Left hindlimb (tissue), 1 donor: ENCODE measurements around the gene CARHSP1.
"Not testable (repeated sequence)": the region's sequence is repeated elsewhere in the genome, so short reads cannot be mapped to it uniquely, and the experiment has no call there.

Experiments used
- DNase-seq: peaks from one replicate; pipeline ENCODE4 v3.0.0-alpha.2; 2018

Gene CARHSP1

GRCh38 chr16:8853150-8853549 is 15.7 kb downstream of the CARHSP1 start:
- peak; percentile 29 for DNase-seq

DNA sequence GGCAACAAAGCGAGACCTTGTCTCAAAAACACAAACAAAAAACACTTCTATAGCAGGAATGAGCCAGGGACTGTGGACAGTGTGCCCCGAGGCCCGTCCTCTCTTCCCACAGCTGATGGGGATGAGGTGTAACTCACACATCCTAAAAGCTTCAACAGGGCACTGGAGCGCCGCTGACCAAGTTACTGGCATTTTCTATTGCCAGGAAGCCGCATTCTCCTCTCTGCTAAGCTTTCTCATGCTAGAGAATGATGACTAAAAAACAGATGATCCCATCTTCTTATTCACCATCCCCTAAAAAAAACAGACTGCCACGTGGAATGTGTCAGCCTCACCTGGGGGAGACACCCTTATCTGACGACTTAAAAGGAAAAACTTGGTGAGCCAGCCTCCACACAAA is 16.3 kb downstream of the CARHSP1 start:
- DNase-seq = no peak

GRCh38 chr16:8851761-8852403 is 16.9 kb downstream of the CARHSP1 start:
- DNase-seq = no peak

DNA sequence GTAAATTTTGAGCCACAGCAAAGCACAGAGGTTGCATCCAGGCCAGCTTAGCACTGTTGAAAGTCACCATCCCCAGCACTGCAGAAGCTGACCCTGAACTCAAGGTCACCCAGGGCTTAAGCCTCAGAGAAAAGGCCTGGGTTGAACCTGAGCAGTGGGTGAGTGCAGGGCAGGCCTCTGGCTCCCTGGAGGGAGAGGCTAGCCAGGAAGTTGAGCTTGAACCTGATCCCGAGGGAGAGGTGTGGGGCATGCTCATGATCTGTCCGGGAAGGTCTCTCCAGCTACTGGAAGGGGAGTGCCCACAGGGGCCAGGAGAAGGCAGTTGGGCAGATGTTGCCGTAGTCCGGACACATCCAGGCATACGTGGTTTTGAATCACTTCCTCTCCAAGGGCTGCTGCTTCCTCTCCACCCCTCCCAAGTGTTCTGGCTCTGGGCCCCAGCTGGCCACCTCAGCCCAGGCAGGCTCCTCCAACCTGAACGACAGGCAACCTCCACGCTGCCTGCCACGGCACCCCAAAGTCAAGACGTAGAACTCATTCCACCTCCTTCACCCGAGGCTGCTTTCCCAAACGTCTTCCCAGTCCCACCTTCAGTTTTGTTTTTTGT is 18.4 kb downstream of the CARHSP1 start:
- DNase-seq = peak; percentile 42

DNA sequence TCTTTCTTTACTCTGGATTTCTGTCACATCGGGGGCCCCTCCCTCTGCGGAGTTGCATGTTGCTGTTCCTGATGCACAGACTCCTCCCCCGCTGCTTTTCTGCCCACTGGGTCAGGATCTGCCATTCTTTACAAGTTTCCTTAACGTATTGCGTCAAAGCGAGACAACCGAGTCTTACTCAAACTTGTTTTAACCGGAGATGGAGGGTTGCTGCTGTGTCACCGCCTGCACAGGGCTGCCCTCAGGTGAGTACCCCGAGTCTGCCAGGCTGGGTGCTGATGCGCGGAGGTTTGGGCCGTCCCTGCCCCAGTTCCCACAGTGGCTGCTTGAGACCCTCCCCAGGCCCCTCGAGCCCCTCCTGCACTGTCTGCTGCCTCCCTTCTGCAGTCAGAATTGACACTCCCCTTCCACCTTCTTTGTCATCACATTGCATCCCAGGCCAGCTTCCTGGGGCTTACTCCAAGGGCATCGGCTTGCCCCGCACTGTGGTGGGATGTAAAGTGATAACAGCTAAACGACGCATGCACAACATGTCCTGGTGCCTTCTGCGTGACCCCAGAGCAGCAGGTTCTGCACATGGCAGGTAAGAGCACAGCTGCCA is 19.3 kb downstream of the CARHSP1 start:
- peak; percentile 18 for DNase-seq

DNA sequence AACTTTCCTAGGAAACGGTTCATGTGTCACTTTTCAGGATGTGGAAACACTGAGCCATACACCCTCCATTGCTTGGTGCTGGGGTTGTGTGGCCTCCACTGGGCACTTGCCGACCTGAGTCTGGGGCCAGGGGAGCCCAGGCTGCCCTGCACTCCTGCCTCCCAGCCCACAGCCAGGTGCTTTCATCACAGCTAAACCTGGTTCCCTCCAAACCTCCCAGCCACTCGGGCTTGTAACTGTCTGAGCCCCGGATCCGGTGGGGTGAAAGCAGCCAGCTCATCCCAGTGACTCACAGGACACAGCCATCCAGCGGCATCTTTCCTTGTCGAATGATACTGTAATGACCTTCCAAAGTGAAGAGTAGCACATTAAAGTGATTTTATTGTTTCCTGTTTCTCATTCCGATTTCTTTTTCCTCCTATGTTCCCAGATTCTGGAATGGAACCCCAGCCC is 19.8 kb downstream of the CARHSP1 start:
- DNase-seq = peak; percentile 10

GRCh38 chr16:8848231-8848938 is 20.4 kb downstream of the CARHSP1 start:
- DNase-seq = peak; percentile 10

- DNase-seq = no peak
Measured at GRCh38 chr16:8847623-8848022, 21.2 kb downstream of the CARHSP1 start.

DNA sequence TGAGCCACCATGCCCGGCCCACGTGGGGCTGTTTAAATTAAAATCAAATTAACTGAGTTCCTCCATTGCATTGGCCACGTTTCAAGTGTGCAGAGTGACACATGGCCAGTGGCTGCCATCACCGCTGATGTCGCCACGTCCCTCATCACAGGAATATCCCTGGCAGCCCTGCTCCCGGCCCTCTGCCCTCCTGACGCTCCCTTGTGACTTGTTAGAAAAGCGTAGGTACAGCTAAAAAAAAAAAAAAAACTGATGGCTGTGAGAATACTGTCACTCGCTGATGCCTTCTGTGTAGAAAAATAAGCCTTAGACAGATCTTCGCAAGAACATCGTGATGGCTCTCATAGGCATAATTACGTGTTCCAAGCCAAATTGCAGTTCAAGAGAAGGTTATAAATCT is 21.7 kb downstream of the CARHSP1 start:
- DNase-seq = no peak

GRCh38 chr16:8846401-8846932 is 22.3 kb downstream of the CARHSP1 start:
- DNase-seq = no peak

- DNase-seq = no peak
Measured at GRCh38 chr16:8845699-8846298, 23.0 kb downstream of the CARHSP1 start.

DNA sequence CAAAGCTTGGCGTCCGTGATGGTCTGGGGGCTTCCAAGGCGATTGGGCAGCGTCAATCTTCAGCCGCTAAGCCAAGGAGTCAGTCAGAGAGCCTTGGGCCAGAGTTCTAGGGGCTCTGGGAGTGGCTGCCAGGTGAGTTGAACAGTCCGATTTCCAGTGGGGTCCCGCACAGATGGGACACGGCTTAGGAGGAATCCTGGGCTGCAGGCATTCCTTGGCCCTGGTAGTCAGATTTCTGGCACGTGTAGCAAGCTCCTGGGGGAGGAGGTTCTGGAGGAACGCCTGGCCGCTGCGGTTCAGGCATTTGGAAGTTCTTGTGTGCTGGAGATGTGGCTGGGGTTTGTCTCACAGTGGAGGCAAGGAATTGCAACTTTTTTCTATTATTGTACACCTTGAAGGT is 25.5 kb downstream of the CARHSP1 start:
- DNase-seq = not testable (repeated sequence)

GRCh38 chr16:8842016-8842415 is 26.8 kb downstream of the CARHSP1 start:
- DNase-seq = not testable (repeated sequence)

GRCh38 chr16:8837594-8837993 is 31.2 kb downstream of the CARHSP1 start:
- not testable (repeated sequence) for DNase-seq

- DNase-seq = not testable (repeated sequence)
Measured at GRCh38 chr16:8836797-8837196, 32.0 kb downstream of the CARHSP1 start.

GRCh38 chr16:8832717-8833105 is 36.1 kb downstream of the CARHSP1 start:
- no peak for DNase-seq

DNA sequence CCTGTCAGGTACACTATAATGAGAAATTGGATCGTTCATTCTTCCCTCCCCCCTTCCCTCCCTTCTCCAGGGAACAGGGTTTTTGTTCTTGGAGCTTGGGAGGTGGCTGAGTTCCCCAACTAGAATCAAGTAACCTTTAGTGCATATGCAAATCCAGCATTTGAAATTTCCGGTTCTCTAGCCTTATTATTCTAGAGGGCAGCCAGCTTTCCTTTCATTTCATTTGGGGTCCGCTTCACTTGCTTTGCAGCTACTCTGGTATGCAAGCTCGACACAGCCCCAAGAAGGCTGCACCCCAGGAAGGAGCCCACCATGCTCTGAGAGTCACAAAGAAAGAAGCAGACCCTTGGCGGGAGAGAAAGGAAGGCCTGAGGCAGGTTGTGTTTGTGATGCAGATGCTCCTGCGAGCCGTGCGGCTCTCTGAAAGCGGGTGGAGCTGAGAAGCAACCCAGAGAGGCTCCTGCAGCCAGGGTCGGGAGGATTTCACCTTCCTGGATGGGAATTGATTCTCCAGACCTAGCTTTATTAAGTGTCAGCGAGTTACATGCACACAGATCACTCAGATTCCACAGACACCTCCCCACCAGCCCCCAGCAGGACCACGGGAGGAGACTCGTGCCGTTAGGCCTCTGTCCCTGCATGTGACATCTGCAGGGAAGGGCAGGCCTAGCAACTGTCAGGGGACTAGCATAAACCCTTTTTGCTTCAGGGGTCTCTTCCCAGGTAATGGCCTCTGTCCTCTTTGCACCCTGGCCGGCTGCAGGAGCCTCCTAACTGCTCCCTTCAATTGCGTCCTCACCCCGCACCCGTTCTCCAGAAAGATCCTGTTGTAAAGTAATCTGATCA is 36.7 kb downstream of the CARHSP1 start:
- no peak for DNase-seq

- DNase-seq = no peak
Measured at GRCh38 chr16:8831450-8831849, 37.4 kb downstream of the CARHSP1 start.

DNA sequence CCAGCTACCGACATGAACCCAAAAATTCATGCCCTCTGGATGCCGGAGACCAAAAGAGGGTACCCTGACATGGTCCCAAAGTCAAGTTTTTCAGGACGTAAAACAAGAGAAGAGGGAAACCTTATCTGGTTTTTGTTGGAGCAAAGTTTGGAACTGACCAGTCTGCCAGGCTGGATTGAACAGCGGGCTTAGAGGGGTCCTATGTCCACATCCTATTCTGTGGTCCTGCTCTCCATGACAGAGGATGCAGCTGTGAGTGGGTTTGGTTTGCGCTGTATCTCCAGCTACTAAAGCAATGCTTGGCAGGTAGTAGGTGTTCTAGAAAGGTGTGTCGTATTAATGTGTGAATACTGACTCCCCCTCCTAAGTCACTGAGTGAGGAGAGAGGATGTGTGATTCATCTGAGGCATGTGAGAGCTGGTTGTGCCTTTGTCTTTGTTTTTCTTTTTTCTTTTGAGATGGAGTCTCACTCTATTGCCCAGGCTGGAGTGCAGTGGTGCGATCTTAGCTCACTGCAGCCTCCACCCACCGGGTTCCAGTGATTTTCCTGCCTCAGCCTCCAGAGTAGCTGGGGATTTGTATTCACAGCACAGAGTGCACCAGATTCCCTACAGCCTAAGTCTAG is 40.2 kb downstream of the CARHSP1 start:
- DNase-seq = no peak

DNA sequence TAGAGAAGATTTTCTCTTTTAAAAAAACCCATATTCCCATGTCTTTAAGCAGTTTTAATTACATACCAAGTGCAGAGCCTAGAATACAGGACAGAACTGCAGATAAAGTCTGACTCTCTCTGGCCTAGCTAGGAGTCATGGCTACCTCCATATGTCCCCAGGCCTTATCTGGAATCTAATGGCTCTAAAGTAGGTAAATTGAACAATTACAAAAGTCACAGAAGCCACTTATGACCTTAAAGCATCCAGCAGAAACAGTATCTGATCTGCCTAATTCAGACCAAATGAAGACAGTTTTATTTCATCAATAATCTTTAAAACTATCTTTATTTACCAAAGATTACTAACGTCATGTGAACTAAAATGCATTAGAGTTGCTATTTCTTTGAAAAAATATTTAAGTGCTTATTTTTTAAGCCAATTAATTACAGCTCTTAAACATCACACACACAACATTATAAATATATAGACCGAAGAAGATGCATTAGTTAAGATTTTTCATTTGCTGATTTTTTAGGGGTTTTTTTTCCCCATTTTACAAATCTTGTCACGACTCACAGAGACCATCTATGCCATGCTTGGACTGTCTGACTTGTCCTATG is 42.4 kb downstream of the CARHSP1 start:
- no peak for DNase-seq

DNA sequence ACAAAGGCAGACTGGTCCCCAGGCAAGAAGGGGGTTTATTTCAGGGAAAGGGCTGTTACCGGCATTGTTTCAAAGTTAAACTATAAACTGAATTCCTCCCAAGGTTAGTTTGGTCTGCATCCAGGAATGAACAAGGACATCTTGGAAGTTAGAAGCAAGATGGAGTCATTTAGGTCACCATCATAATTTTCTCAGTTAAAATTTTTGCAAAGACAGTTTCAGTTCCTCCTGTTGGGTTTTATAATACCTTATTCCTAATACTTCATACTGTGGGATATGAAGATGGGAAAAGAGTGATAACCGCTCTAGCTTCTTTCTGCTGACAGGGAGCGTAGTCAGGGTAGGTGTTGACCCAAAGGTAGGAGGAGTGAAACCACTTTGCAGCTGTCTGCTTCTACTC is 46.4 kb downstream of the CARHSP1 start:
- DNase-seq = no peak
